A673 (cell line): ENCODE measurements around the gene URI1.

ENCODE experiments used
- EZH2 ChIP-seq: fragments of 200-600 bp; sonication (generic); IDR thresholded peaks from 2 replicates; pipeline ENCODE4 v1.6.1; 2017; ENCODE audit warnings: borderline replicate concordance, low read depth, mild to moderate bottlenecking, mixed read lengths, antibody characterized with exemption, low read length; ENCODE audit not compliant: poor library complexity, severe bottlenecking
- TF ChIP-seq, protein P1 (sequence below): fragments of 300-800, 200-600 bp; sonication (generic); conservative IDR thresholded peaks from 2 replicates; pipeline ENCODE4 v1.5.1; 2017; ENCODE audit warnings: low read depth, mild to moderate bottlenecking, antibody characterized with exemption, low read length, moderate library complexity, mixed read lengths

DNA sequence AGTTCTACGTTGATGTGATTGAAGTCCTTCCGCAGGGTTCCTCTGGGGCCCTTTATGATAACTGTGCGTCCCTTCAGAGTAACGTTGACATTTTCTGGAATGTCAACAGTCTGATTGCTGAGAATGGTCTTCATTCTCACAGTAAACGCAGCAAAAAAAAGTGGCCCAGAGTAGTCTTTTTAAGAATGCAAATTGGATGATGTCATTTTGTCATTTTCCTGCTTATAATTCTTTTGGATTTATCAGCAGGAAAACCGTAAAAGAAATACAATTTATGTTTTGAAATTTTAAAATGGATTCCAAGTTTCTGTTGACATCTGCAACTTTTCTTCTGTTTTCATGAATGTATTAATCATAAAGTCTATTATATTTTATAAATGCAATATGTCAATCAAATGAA lies 14.8 kb downstream of the URI1 start:
- TF ChIP-seq, protein P1, sequence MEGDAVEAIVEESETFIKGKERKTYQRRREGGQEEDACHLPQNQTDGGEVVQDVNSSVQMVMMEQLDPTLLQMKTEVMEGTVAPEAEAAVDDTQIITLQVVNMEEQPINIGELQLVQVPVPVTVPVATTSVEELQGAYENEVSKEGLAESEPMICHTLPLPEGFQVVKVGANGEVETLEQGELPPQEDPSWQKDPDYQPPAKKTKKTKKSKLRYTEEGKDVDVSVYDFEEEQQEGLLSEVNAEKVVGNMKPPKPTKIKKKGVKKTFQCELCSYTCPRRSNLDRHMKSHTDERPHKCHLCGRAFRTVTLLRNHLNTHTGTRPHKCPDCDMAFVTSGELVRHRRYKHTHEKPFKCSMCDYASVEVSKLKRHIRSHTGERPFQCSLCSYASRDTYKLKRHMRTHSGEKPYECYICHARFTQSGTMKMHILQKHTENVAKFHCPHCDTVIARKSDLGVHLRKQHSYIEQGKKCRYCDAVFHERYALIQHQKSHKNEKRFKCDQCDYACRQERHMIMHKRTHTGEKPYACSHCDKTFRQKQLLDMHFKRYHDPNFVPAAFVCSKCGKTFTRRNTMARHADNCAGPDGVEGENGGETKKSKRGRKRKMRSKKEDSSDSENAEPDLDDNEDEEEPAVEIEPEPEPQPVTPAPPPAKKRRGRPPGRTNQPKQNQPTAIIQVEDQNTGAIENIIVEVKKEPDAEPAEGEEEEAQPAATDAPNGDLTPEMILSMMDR, result no peak
- TF ChIP-seq EZH2, result no peak
